SJCRH30 (cell line): ENCODE measurements around the gene IFT25. TPM values are rescaled to one million over a fixed set of nuclear protein-coding genes. Genes with fewer than 3 reads are reported as not detected.

ENCODE experiments used
- DNase-seq, 2 experiments: peaks; one replicate each; pipeline ENCODE4 v3.0.0-alpha.2; 2015 to 2020
- H3K27ac ChIP-seq: fragments of 250-450 bp; sonication (Bioruptor Pico); 2 replicates; pipeline ENCODE4 v1.5.1; 2020; ENCODE audit warnings: mild to moderate bottlenecking, moderate library complexity
- H3K27me3 ChIP-seq: fragments of 250-450 bp; sonication (Bioruptor Pico); 2 replicates; pipeline ENCODE4 v1.5.1; 2020; ENCODE audit warnings: mild to moderate bottlenecking, moderate library complexity
- H3K36me3 ChIP-seq: fragments of 250-450 bp; sonication (Bioruptor Pico); 2 replicates; pipeline ENCODE4 v1.5.1; 2020; ENCODE audit warnings: mild to moderate bottlenecking, moderate library complexity
- H3K4me1 ChIP-seq: fragments of 250-450 bp; sonication (Bioruptor Pico); 2 replicates; pipeline ENCODE4 v1.5.1; 2020; ENCODE audit warnings: mild to moderate bottlenecking, moderate library complexity
- H3K4me3 ChIP-seq: fragments of 250-450 bp; sonication (Bioruptor Pico); 2 replicates; pipeline ENCODE4 v1.5.1; 2020; ENCODE audit warnings: mild to moderate bottlenecking, moderate library complexity
- H3K9me3 ChIP-seq: fragments of 250-450 bp; sonication (Bioruptor Pico); replicated peaks from 2 replicates; pipeline ENCODE4 v1.5.1; 2020; ENCODE audit warnings: mild to moderate bottlenecking, moderate library complexity
- total RNA-seq: library from RNA; depleted of rRNA; stranded (reverse); fragments of >200 nt; shearing (Covaris generic); gene quantifications from 2 replicates; pipeline ENCODE4 v1.2.3, GENCODE V29; 2014

The IFT25 gene
- total RNA-seq, 1 experiment from 2014 or later: 119 TPM

DNA sequence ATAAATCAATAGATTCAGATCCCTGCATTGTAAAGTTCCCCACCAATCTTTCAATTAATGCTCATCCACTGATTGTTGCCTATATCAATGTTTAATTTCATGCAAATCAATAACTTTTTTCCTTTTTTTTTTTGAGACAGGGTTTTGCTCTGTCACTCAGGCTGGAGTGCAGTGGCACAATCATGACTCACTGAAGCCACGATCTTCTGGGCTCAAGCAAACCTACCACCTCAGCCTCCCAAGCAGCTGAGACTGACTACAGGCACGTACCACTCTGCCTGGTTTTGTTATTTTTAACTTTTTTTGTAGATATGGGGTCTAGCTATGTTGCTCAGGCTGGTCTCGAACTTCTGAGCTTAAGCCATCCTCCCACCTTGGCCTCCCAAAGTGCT is 25.8 kb downstream of the IFT25 start:
- Histone ChIP-seq H3K27ac (no peak overlapping the region), H3K4me1 (no peaks in the 10 kb centered on the region), H3K27me3 (no peaks in the 10 kb centered on the region), H3K4me3 (no peak overlapping the region), H3K36me3 (peaks cover 48% of the 10 kb centered on the region), H3K9me3 (no peaks in the 10 kb centered on the region)
- no peak for DNase-seq

DNA sequence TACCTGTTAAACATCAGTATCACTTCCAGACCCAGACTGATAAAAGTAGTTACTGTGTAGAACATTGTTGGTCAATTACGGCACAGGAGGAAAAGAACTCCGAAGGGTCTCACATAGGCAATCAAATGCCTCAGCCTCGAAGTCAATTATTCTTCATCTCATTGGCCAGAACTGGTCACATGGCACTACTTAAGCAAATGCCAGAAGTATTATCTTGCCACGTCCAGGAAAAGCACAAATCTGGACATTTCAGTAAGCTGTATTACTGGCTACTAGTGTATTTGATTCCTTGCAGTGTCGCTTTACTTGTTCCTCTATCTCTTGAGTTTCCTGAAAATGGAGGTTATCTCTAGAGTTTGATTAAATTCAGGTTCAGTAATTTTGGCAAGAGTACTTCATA is 27.2 kb downstream of the IFT25 start:
- H3K4me3 ChIP-seq: no peak overlapping the region
- DNase-seq: no peak
- H3K36me3 ChIP-seq: peaks cover 42% of the 10 kb centered on the region
- H3K27ac ChIP-seq: no peak overlapping the region
- H3K27me3 ChIP-seq: no peaks in the 10 kb centered on the region
- no peaks in the 10 kb centered on the region for H3K4me1 ChIP-seq
- H3K9me3 ChIP-seq: no peaks in the 10 kb centered on the region

DNA sequence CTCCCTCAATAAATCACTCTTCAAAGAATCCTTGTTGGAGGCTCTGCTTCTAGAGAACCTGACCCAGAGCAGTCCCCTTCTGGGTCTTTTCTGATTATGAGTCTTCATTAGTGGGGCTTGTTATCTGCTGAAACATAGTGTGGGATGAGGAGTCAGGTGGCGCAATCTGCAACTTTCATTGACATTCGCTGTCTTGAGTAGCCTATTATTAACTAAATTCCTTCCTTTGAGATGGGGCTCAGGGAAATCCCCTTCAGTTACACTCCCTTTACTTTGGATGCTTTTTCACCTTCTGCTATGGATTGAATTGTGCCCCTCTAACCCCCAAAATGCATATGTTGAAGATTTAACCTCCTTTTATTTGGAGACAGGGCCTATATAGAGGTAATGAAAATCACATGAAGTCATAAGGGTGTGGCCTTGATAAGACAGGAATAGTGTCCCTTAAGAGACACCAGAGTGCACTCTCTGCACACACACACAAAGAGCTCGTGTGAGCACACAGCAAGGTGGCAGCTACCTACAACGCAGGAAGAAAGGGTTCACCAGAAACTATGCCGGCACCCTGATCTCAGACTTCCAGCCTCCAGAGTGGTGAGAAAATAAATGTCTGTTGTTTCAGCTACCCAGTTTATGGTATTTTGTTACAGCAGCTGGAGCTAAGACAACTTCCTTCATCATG is 32.0 kb downstream of the IFT25 start:
- H3K27ac ChIP-seq: no peak overlapping the region
- H3K9me3 ChIP-seq: no peaks in the 10 kb centered on the region
- peaks cover 25% of the 10 kb centered on the region for H3K36me3 ChIP-seq
- DNase-seq: no peak
- no peaks in the 10 kb centered on the region for H3K27me3 ChIP-seq
- no peak overlapping the region for H3K4me3 ChIP-seq
- H3K4me1 ChIP-seq: no peaks in the 10 kb centered on the region

DNA sequence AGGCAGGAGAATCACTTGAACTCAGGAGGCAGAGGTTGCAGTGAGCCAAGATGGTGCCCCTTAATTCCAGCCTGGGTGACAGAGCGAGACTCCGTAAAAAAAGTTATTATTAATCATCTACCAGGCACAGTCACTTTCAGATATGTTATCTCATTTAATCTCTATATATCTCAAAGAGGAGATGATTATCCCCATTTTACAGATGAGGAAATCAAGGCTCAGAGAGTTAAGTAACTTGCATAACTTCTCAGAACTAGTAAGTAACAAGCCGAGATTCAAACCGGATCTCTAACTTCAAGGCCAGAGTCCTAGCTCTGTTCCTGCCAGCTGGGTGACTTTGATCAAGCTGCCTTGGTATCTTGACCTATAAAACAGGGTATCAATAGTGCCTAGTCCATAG is 34.1 kb downstream of the IFT25 start:
- no peak for DNase-seq
- Histone ChIP-seq H3K27me3 (no peaks in the 10 kb centered on the region), H3K4me3 (no peak overlapping the region), H3K27ac (no peak overlapping the region), H3K36me3 (peaks cover 16% of the 10 kb centered on the region), H3K9me3 (no peaks in the 10 kb centered on the region), H3K4me1 (no peaks in the 10 kb centered on the region)

DNA sequence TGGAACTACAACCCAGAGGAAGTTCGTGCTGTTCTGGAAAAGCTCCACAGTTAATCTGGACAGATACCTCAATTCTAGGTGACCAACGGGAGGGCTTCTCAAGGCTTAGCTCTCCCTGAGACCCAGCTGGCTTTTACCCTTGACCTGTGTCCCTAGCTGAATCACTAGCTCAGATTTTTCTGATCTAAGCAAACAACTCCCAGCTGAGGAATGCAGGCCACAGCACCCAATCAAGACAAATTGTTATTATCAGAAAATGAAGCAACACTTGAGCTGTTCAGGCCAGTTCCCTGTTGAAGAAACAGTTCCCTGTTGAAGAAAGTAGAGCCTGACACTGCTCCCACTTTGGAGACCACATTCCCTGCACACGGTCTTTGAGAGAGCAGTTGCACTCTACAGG is 35.6 kb downstream of the IFT25 start:
- Histone ChIP-seq H3K4me3 (no peak overlapping the region), H3K9me3 (no peaks in the 10 kb centered on the region), H3K36me3 (peaks cover 13% of the 10 kb centered on the region), H3K4me1 (no peaks in the 10 kb centered on the region), H3K27ac (no peak overlapping the region), H3K27me3 (no peaks in the 10 kb centered on the region)
- DNase-seq: no peak

DNA sequence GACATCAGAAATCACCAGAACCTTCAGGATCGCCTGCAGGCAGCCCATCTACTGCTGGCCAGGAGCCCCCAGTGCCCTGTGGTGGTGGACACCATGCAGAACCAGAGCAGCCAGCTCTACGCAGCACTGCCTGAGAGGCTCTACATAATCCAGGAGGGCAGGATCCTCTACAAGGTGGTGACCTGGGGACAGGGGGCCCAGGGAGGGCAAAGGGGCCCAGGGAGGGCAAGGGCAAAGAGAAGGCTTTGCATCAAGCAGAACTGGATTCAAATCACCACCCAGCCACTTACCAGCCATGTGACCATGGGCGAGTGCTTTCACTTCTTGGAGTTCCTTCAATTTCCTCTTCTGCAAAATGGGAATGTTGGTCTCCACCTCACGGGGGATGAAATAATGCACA is 39.4 kb downstream of the IFT25 start:
- Histone ChIP-seq H3K4me1 (peaks cover 11% of the 10 kb centered on the region), H3K9me3 (no peaks in the 10 kb centered on the region), H3K27me3 (no peaks in the 10 kb centered on the region), H3K4me3 (no peak overlapping the region), H3K36me3 (no peaks in the 10 kb centered on the region; the same call in 1 of the 2 replicates), H3K27ac (no peak overlapping the region)
- no peak for DNase-seq

DNA sequence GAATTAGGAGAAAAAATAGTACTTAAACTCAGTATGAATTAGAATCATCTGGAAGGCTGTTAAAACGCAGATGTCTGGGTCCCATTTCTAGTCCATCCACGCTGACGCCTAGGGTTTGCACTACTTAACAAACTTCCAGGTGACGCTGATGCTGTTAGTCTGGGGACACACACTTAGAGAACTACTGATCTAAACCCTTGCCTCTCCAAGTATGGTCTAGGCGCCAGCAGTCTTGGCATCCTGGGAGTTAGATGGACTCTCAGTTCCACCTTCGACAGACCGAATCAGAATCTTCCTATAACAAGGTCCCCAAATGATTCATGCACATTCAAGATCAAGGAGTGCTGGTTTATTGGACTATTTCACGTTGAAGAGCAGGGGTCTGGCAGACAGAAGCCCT is 40.0 kb downstream of the IFT25 start:
- Histone ChIP-seq H3K9me3 (no peaks in the 10 kb centered on the region), H3K36me3 (no peaks in the 10 kb centered on the region; the same call in 1 of the 2 replicates), H3K4me1 (peaks cover 11% of the 10 kb centered on the region), H3K27me3 (no peaks in the 10 kb centered on the region), H3K27ac (no peak overlapping the region), H3K4me3 (no peak overlapping the region)
- DNase-seq: no peak

DNA sequence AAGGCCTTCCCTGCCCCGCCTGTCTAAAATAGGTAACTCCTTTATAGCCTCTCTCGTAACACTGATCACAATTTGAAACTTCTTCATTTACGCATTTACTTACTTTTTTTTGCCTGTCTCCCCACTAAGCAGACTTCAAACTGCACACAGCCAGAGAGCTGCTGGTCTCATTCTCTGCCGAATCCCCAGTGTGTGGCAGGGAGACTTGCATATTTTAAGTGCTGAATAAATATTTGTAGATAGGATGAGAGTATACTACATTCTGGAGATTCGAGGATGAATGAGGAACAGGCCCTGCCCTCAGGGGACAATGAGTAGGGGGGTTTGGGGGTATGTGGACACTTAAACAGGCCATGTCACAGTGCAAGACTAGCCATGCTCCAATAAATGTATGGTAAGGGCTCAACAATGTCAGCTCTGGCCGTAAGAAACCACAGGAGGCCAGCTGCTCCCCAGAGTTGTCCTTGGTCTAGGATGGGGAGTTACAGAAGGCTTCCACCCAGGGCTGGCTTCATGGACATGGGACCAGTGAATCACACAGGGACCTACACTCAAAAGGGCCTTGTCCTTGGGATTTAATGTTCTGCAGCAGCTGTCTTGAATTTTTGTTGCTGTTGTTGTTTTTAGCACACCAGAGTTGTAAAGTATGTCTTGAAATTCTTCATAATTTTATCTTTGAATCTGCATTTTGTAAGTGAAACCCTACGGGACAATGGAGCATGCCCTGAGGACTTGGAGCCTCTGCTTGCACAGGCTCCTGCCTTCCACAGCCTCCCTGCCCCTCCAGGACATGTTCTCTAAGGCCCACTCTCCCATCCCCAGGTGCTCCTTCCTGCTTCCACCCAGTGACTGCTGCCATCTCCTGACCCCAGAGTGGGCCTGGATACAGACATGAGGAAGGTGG is 43.0 kb downstream of the IFT25 start:
- H3K36me3 ChIP-seq: no peaks in the 10 kb centered on the region
- H3K27ac ChIP-seq: no peak overlapping the region
- no peak overlapping the region for H3K4me3 ChIP-seq
- peaks cover 16% of the 10 kb centered on the region for H3K4me1 ChIP-seq
- no peaks in the 10 kb centered on the region for H3K9me3 ChIP-seq
- peak; percentile 60 to 66 for DNase-seq
- no peaks in the 10 kb centered on the region for H3K27me3 ChIP-seq

DNA sequence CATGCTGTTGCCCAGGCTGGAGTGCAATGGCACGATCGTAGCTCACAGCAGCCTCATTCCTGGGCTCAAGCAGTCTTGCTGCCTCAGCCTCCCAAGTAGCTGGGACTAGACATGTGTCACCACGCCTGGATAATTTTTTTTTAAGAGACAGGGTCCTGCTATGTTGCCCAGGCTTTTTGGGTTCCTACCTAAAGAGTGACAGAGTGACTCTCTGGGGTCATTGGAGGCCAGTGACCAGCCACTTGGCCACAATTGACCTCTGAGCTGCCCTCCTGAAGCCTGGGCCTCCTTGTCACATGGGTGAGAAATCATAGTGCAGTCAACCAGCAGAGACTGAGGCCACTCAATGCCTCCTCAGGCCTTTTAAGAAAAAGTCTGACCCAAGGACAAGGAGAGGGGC is 45.8 kb downstream of the IFT25 start:
- DNase-seq: no peak
- H3K4me3 ChIP-seq: no peak overlapping the region
- peaks cover 16% of the 10 kb centered on the region for H3K4me1 ChIP-seq
- no peaks in the 10 kb centered on the region for H3K27me3 ChIP-seq
- H3K27ac ChIP-seq: no peak overlapping the region
- H3K36me3 ChIP-seq: no peaks in the 10 kb centered on the region
- no peaks in the 10 kb centered on the region for H3K9me3 ChIP-seq

DNA sequence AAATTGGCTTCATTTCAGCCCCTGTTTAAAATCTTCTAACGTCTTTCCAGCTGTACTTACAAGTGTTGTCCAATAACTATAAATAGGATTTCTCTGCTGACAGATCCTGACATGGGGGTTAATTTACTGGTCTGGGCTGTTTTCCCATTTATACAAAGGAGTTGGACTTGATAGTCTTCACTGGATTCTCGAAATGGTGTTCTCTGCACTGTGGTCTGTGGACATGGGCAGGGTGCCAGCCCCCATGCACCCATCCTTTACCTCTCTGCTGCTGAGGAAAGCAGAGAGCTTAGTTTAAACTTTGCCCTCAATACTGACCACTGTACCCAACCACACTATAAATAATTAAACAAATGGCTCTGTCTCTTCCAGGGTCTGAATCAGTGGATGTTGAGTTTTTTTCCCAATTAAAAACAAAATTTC is 46.3 kb downstream of the IFT25 start:
- DNase-seq: peak in 1 of 2 experiments; percentile 34
- Histone ChIP-seq H3K27ac (no peak overlapping the region), H3K4me1 (peaks cover 16% of the 10 kb centered on the region), H3K36me3 (no peaks in the 10 kb centered on the region), H3K27me3 (no peaks in the 10 kb centered on the region), H3K4me3 (no peak overlapping the region), H3K9me3 (no peaks in the 10 kb centered on the region)

DNA sequence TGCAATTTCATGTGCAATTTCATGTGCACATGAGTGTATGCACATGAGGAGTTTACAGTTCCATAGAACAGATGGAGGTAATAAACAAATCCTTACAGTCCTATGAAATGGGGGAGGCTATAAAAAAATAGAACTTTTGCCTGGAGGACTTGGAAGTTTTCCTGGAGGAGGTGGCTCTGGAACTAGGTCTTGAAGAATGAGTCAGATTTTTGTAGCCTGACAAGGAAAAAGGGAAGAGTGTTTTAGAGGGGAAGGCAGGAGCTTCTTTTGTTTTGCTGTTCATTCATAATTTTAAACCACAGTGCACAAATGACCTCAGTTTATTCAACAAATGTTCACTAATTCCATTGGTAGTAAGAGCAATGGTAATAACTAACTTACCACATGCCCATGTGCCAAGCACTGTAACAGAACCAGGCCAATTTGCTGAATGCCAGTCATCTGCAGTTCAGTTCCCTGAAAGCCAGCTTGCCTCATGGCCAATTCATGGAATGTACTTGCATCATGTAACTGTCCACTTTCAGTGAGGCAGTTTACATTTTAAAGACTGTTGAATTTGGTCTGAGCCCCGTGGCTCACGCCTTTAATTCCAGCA is 48.8 kb downstream of the IFT25 start:
- H3K9me3 ChIP-seq: no peaks in the 10 kb centered on the region
- H3K36me3 ChIP-seq: no peaks in the 10 kb centered on the region
- H3K27ac ChIP-seq: no peak overlapping the region
- H3K4me3 ChIP-seq: no peak overlapping the region
- H3K4me1 ChIP-seq: peaks cover 6% of the 10 kb centered on the region
- H3K27me3 ChIP-seq: no peaks in the 10 kb centered on the region
- no peak for DNase-seq

DNA sequence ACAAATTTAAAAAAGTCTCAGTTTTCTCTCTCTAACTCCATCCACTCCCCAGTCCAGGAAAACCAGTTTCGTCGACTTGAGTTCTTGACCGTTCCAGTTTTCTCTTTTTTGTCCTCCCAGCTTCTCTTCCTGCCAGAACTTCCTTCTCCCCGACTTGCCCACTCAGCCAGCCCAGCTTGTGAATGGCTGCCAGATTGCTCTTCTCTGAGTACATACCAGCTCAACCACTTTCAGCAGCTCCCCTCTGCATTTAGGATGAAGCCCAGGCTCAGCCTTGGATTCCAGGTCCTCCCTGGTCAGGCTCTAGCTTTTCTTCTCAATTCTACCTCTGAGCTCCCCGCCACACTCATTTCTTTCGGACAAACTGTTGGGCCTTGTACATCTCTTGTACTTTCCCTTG is 50.1 kb downstream of the IFT25 start:
- Histone ChIP-seq H3K27ac (no peak overlapping the region), H3K4me3 (no peak overlapping the region), H3K9me3 (no peaks in the 10 kb centered on the region), H3K36me3 (no peaks in the 10 kb centered on the region), H3K27me3 (no peaks in the 10 kb centered on the region; the same call in 1 of the 2 replicates), H3K4me1 (peaks cover 9% of the 10 kb centered on the region)
- no peak for DNase-seq

DNA sequence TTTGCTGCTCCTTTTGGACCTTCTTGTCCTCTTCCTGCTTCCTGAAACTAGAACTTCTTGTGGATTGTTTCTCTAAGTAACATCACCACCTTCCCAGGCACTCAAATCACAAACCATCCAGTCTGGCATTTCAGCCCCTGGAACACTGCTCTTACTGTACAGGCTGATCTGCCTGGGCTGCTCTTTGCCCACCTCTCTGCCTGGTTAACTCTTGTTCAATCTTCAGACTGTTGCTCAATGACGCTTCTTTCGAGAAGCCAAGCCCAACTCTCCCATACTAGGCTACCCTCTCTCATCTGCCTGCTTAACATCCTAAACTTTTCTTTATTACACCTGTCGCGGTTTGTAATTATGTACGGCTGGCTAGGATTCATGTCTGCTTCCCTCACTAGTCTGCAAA is 50.9 kb downstream of the IFT25 start:
- DNase-seq: no peak
- no peaks in the 10 kb centered on the region for H3K36me3 ChIP-seq
- H3K4me3 ChIP-seq: no peak overlapping the region
- peaks cover 10% of the 10 kb centered on the region for H3K4me1 ChIP-seq
- no peaks in the 10 kb centered on the region for H3K9me3 ChIP-seq
- no peak overlapping the region for H3K27ac ChIP-seq
- no peaks in the 10 kb centered on the region; the same call in 1 of the 2 replicates for H3K27me3 ChIP-seq

DNA sequence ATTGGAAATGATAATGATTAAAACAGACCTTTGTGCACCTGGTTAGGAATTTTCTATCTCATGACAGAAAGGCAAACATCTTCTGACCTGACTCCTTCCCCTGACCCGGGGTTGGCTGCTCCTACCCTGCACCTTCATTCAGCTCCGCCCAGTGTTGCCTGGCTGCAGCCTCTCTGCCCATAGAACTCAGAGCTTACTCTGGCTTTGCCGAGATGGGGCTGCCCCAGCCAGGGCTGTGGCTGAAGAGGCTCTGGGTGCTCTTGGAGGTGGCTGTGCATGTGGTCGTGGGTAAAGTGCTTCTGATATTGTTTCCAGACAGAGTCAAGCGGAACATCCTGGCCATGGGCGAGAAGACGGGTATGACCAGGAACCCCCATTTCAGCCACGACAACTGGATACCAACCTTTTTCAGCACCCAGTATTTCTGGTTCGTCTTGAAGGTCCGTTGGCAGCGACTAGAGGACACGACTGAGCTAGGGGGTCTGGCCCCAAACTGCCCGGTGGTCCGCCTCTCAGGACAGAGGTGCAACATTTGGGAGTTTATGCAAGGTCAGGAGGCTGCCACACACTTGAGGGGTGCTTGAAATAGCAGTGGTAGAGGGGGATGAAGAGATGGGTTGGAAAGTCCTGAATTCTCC is 51.4 kb downstream of the IFT25 start, which contains the start of gene DIO1:
TSS of gene DIO1 (plus strand) at position 189 of the 638 bp plus-strand sequence. CDS start at position 213, 24 bp downstream.
- Histone ChIP-seq H3K4me3 (no peak within 1 kb of the TSS), H3K36me3 (no peaks in the 10 kb centered on the region), H3K27ac (no peak within 1 kb of the TSS), H3K4me1 (peaks cover 8% of the 10 kb centered on the region), H3K9me3 (no peaks in the 10 kb centered on the region), H3K27me3 (no peaks in the 10 kb centered on the region; the same call in 1 of the 2 replicates)
- no peak for DNase-seq
